ENCODE results near the gene SLC38A8. TPM values are rescaled to one million over a fixed set of nuclear protein-coding genes. Genes with fewer than 3 reads are reported as not detected.

SLC38A8 gene
- total and polyA plus RNA-seq, 2 donors (not counting 1 experiment from before 2014, with no cell fraction given) = not detected

DNA sequence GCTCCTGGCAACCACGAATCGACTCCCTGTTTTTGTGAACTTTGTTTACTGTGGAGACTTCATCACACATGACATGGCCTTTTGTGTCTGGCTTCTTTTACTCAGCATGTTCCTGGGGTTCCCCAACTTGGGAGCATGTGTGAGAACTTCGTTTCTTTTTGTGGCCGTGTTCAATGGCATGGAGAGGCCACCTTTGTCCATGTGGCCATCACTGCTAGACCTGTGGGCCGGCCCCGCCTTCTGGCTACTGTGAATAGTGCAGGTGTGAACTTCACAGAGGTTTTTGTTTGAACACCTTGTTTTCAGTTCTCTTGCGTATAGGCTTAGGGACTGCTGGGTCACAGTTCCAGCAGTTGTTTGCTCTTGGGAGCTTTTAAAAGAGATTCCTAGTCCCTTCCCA is 5.7 kb upstream of the SLC38A8 start:
- no peaks in the 10 kb centered on the region for H3K4me1 ChIP-seq (ENCODE audit: control insufficient read depth in 2 of 2, insufficient read depth in 2 of 2, low read length in 2 of 2)
- no peak overlapping the region for H3K9ac ChIP-seq (ENCODE audit: low read length)
- Mint-ChIP-seq H3K4me1 (no peaks in the 10 kb centered on the region), H3K9me3 (ENCODE audit: insufficient read depth) (no peaks in the 10 kb centered on the region), H3K27me3 (peaks cover 13% of the 10 kb centered on the region), H3K4me3 (no peak overlapping the region), H3K27ac (no peak overlapping the region)
- intact Hi-C loops (cut with micrococcal nuclease) = no loop called here
- no peak overlapping the region for H3K27ac ChIP-seq (ENCODE audit: low read length in 2 of 2)
- TF ChIP-seq, protein P1, sequence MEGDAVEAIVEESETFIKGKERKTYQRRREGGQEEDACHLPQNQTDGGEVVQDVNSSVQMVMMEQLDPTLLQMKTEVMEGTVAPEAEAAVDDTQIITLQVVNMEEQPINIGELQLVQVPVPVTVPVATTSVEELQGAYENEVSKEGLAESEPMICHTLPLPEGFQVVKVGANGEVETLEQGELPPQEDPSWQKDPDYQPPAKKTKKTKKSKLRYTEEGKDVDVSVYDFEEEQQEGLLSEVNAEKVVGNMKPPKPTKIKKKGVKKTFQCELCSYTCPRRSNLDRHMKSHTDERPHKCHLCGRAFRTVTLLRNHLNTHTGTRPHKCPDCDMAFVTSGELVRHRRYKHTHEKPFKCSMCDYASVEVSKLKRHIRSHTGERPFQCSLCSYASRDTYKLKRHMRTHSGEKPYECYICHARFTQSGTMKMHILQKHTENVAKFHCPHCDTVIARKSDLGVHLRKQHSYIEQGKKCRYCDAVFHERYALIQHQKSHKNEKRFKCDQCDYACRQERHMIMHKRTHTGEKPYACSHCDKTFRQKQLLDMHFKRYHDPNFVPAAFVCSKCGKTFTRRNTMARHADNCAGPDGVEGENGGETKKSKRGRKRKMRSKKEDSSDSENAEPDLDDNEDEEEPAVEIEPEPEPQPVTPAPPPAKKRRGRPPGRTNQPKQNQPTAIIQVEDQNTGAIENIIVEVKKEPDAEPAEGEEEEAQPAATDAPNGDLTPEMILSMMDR (IDR thresholded peaks at IDR 0.05) = no peak
- TF ChIP-seq EZH2 (IDR thresholded peaks at IDR 0.05; ENCODE audit: borderline replicate concordance, insufficient read depth, low read depth, low read length, poor library complexity, severe bottlenecking) = no peak
- ChIA-PET CTCF (no interaction called here), POLR2A (no interaction called here)
- H3K4me3 ChIP-seq (ENCODE audit: control extremely low read depth in 1 of 5, extremely low read depth in 1 of 5, insufficient read depth in 1 of 5, low read depth in 2 of 5, low read length in 4 of 5) = no peak overlapping the region
- DNase-seq = no peak
- peaks cover 0 to 12% (median 3%) of the 10 kb centered on the region in 4 experiments for H3K27me3 ChIP-seq (replicated peaks in 1 of 4; ENCODE audit: control extremely low read depth in 1 of 4, control insufficient read depth in 3 of 4, insufficient read depth in 4 of 4, low read length in 3 of 4)
- H3K9me3 ChIP-seq (ENCODE audit: control extremely low read depth in 1 of 3, control insufficient read depth in 2 of 3, insufficient read depth in 1 of 3, low read length in 2 of 3) = peaks cover 0 to 2% (median 0%) of the 10 kb centered on the region in 3 donors
- peaks cover 4 to 32% of the 10 kb centered on the region in 2 experiments for H3K36me3 ChIP-seq (replicated peaks in 1 of 2; ENCODE audit: control extremely low read depth in 1 of 2, control insufficient read depth in 1 of 2, extremely low read depth in 1 of 2, insufficient read depth in 2 of 2, low read length in 1 of 2)
- no peaks in the 10 kb centered on the region for H3K79me2 ChIP-seq (ENCODE audit: control insufficient read depth, insufficient read depth, low read length)
- H4K20me1 ChIP-seq (ENCODE audit: control insufficient read depth, insufficient read depth, low read length, poor library complexity, severe bottlenecking) = no peaks in the 10 kb centered on the region
- H2AFZ ChIP-seq (ENCODE audit: insufficient read depth, low read depth, low read length, poor library complexity, severe bottlenecking) = no peak overlapping the region
- ATAC-seq (ENCODE audit: low read depth) = no peak
- 86% methylated on average over 4 of the region's 7 CpGs for WGBS (ENCODE audit: insufficient coverage)
- H3K4me2 ChIP-seq (replicated peaks; ENCODE audit: low read depth, low read length, poor library complexity, severe bottlenecking) = no peak overlapping the region

DNA sequence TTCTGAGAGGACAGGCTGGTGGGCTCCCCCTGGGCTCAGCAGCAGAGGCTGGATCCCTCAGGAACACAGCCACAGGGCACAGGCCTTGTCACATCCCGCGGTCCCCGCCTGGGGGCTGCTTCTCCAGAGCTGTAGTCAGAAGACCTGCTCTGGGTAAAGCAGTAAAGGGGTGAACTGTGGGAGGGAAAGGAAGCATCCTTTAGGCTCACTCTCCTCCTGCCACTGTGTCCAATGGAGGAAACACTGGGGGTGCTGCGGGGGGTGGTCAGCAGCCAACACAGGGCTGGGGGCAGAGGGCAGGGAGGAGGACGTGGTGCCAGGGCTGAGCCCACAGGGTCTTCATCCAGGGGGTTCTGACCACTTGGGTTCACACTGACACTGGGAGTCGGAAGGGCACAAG is 5.0 kb upstream of the SLC38A8 start:
- Histone ChIP-seq H3K79me2 (ENCODE audit: control insufficient read depth, insufficient read depth, low read length) (no peaks in the 10 kb centered on the region), H3K4me3 (ENCODE audit: control extremely low read depth in 1 of 5, extremely low read depth in 1 of 5, insufficient read depth in 1 of 5, low read depth in 2 of 5, low read length in 4 of 5) (no peak overlapping the region), H3K9ac (ENCODE audit: low read length) (no peak overlapping the region), H2AFZ (ENCODE audit: insufficient read depth, low read depth, low read length, poor library complexity, severe bottlenecking) (no peak overlapping the region), H3K4me2 (replicated peaks; ENCODE audit: low read depth, low read length, poor library complexity, severe bottlenecking) (no peak overlapping the region), H3K27me3 (replicated peaks in 1 of 4; ENCODE audit: control extremely low read depth in 1 of 4, control insufficient read depth in 3 of 4, insufficient read depth in 4 of 4, low read length in 3 of 4) (peaks cover 0 to 16% (median 3%) of the 10 kb centered on the region in 4 experiments), H3K27ac (ENCODE audit: low read length in 2 of 2) (no peak overlapping the region), H4K20me1 (ENCODE audit: control insufficient read depth, insufficient read depth, low read length, poor library complexity, severe bottlenecking) (no peaks in the 10 kb centered on the region), H3K9me3 (ENCODE audit: control extremely low read depth in 1 of 3, control insufficient read depth in 2 of 3, insufficient read depth in 1 of 3, low read length in 2 of 3) (peaks cover 0 to 2% (median 0%) of the 10 kb centered on the region in 3 donors), H3K4me1 (ENCODE audit: control insufficient read depth in 2 of 2, insufficient read depth in 2 of 2, low read length in 2 of 2) (no peaks in the 10 kb centered on the region), H3K36me3 (replicated peaks in 1 of 2; ENCODE audit: control extremely low read depth in 1 of 2, control insufficient read depth in 1 of 2, extremely low read depth in 1 of 2, insufficient read depth in 2 of 2, low read length in 1 of 2) (peaks cover 4 to 26% of the 10 kb centered on the region in 2 experiments)
- no peak for ATAC-seq (ENCODE audit: low read depth)
- Mint-ChIP-seq H3K27ac (no peak overlapping the region), H3K4me1 (no peaks in the 10 kb centered on the region), H3K9me3 (ENCODE audit: insufficient read depth) (no peaks in the 10 kb centered on the region), H3K4me3 (no peak overlapping the region), H3K27me3 (peaks cover 14% of the 10 kb centered on the region)
- ChIA-PET POLR2A (no interaction called here), CTCF (no interaction called here)
- DNase-seq = no peak
- TF ChIP-seq, protein P1 (IDR thresholded peaks at IDR 0.05) = no peak
- TF ChIP-seq EZH2 (IDR thresholded peaks at IDR 0.05; ENCODE audit: borderline replicate concordance, insufficient read depth, low read depth, low read length, poor library complexity, severe bottlenecking) = no peak
- intact Hi-C loops (cut with micrococcal nuclease) = no loop called here
- WGBS (ENCODE audit: insufficient coverage) = 95% methylated on average over 4 of the region's 6 CpGs
